Erythroblast (primary cell): ENCODE results near the gene ERBB4.

Experiments
- GATA1 ChIP-seq: IDR thresholded peaks from 2 replicates; pipeline ENCODE4 v1.6.1; 2011; ENCODE audit warnings: low read depth, mild to moderate bottlenecking, control low read depth, low read length, moderate library complexity
- POLR2A ChIP-seq: IDR thresholded peaks from 2 replicates; pipeline ENCODE4 v1.6.1; 2011; ENCODE audit warnings: mild to moderate bottlenecking, low read length

- TF ChIP-seq POLR2A (no peak), GATA1 (no peak)
Measured at GRCh38 chr2:211468877-211469663, 1069.5 kb downstream of the ERBB4 start.
